ENCODE data around the gene FSTL5.

FSTL5 gene

GRCh38 chr4:161988946-161989345 lies 174.9 kb downstream of the FSTL5 start:
- no peak for TF ChIP-seq JUND (IDR thresholded peaks at IDR 0.05; ENCODE audit: low read depth)
- in situ Hi-C loops (cut with HindIII; ENCODE audit: low pct_unique_long_range_greater_than_20kb, low sequenced_read_pairs), result no loop called here
- no peak for DNase-seq (ENCODE audit: low read depth in 1 of 2, low spot score in 1 of 2)

- in situ Hi-C loops (cut with HindIII; ENCODE audit: low pct_unique_long_range_greater_than_20kb, low sequenced_read_pairs), result no loop called here
- no peak for TF ChIP-seq JUND (IDR thresholded peaks at IDR 0.05; ENCODE audit: low read depth)
- DNase-seq (ENCODE audit: low read depth in 1 of 2, low spot score in 1 of 2), result no peak
Observed at GRCh38 chr4:161987611-161988010, 176.2 kb downstream of the FSTL5 start.

GRCh38 chr4:161952382-161952781 lies 211.4 kb downstream of the FSTL5 start:
- no peak for TF ChIP-seq JUND (IDR thresholded peaks at IDR 0.05; ENCODE audit: low read depth)
- in situ Hi-C loops (cut with HindIII; ENCODE audit: low pct_unique_long_range_greater_than_20kb, low sequenced_read_pairs), result no loop called here
- DNase-seq (ENCODE audit: low read depth in 1 of 2, low spot score in 1 of 2), result peak in 1 of 2 experiments; percentile 5

GRCh38 chr4:161949946-161950725 lies 213.7 kb downstream of the FSTL5 start:
- in situ Hi-C loops (cut with HindIII; ENCODE audit: low pct_unique_long_range_greater_than_20kb, low sequenced_read_pairs), result no loop called here
- no peak for TF ChIP-seq JUND (IDR thresholded peaks at IDR 0.05; ENCODE audit: low read depth)
- DNase-seq (ENCODE audit: low read depth in 1 of 2, low spot score in 1 of 2), result no peak

- DNase-seq (ENCODE audit: low read depth in 1 of 2, low spot score in 1 of 2), result no peak
- in situ Hi-C loops (cut with HindIII; ENCODE audit: low pct_unique_long_range_greater_than_20kb, low sequenced_read_pairs), result no loop called here
- no peak for TF ChIP-seq JUND (IDR thresholded peaks at IDR 0.05; ENCODE audit: low read depth)
Observed at GRCh38 chr4:161948026-161948770, 215.6 kb downstream of the FSTL5 start.

GRCh38 chr4:161937596-161937995 lies 226.2 kb downstream of the FSTL5 start:
- DNase-seq (ENCODE audit: low read depth in 1 of 2, low spot score in 1 of 2), result no peak
- in situ Hi-C loops (cut with HindIII; ENCODE audit: low pct_unique_long_range_greater_than_20kb, low sequenced_read_pairs), result no loop called here
- TF ChIP-seq JUND (IDR thresholded peaks at IDR 0.05; ENCODE audit: low read depth), result no peak

GRCh38 chr4:161936625-161937550 lies 226.9 kb downstream of the FSTL5 start:
- in situ Hi-C loops (cut with HindIII; ENCODE audit: low pct_unique_long_range_greater_than_20kb, low sequenced_read_pairs), result no loop called here
- DNase-seq (ENCODE audit: low read depth in 1 of 2, low spot score in 1 of 2), result no peak
- TF ChIP-seq JUND (IDR thresholded peaks at IDR 0.05; ENCODE audit: low read depth), result no peak

GRCh38 chr4:161931089-161931488 lies 232.7 kb downstream of the FSTL5 start:
- no peak for TF ChIP-seq JUND (IDR thresholded peaks at IDR 0.05; ENCODE audit: low read depth)
- in situ Hi-C loops (cut with HindIII; ENCODE audit: low pct_unique_long_range_greater_than_20kb, low sequenced_read_pairs), result no loop called here
- no peak for DNase-seq (ENCODE audit: low read depth in 1 of 2, low spot score in 1 of 2)

GRCh38 chr4:161929956-161930355 lies 233.8 kb downstream of the FSTL5 start:
- TF ChIP-seq JUND (IDR thresholded peaks at IDR 0.05; ENCODE audit: low read depth), result no peak
- in situ Hi-C loops (cut with HindIII; ENCODE audit: low pct_unique_long_range_greater_than_20kb, low sequenced_read_pairs), result no loop called here
- no peak for DNase-seq (ENCODE audit: low read depth in 1 of 2, low spot score in 1 of 2)

GRCh38 chr4:161926033-161926828 lies 237.6 kb downstream of the FSTL5 start:
- in situ Hi-C loops (cut with HindIII; ENCODE audit: low pct_unique_long_range_greater_than_20kb, low sequenced_read_pairs), result no loop called here
- no peak for DNase-seq (ENCODE audit: low read depth in 1 of 2, low spot score in 1 of 2)
- TF ChIP-seq JUND (IDR thresholded peaks at IDR 0.05; ENCODE audit: low read depth), result no peak

GRCh38 chr4:161920304-161921052 lies 243.3 kb downstream of the FSTL5 start:
- TF ChIP-seq JUND (IDR thresholded peaks at IDR 0.05; ENCODE audit: low read depth), result no peak
- no peak for DNase-seq (ENCODE audit: low read depth in 1 of 2, low spot score in 1 of 2)
- in situ Hi-C loops (cut with HindIII; ENCODE audit: low pct_unique_long_range_greater_than_20kb, low sequenced_read_pairs), result no loop called here

Measured in T47D (cell line).